Esophagus squamous epithelium (tissue), 4 donors: ENCODE data around the gene IL19.

Experiments
- POLR2A ChIP-seq, 4 donors: fragments of 450-650 bp; IDR thresholded peaks; one replicate each; pipeline ENCODE4 v1.6.1; 2017; ENCODE audit warnings: antibody characterized with exemption in 4 of 4, mild to moderate bottlenecking in 4 of 4, moderate library complexity in 3 of 4
- TF ChIP-seq, protein P1 (sequence below), 6 experiments: fragments of 450-650 bp in 4 of 6; fragments of 200-600 bp in 2 of 6; sonication (generic) in 2 of 6; IDR thresholded peaks; one replicate each; pipeline ENCODE4 v1.5.1; 2016 to 2019; ENCODE audit warnings: antibody characterized with exemption in 6 of 6, mild to moderate bottlenecking in 4 of 6, moderate library complexity in 4 of 6

DNA sequence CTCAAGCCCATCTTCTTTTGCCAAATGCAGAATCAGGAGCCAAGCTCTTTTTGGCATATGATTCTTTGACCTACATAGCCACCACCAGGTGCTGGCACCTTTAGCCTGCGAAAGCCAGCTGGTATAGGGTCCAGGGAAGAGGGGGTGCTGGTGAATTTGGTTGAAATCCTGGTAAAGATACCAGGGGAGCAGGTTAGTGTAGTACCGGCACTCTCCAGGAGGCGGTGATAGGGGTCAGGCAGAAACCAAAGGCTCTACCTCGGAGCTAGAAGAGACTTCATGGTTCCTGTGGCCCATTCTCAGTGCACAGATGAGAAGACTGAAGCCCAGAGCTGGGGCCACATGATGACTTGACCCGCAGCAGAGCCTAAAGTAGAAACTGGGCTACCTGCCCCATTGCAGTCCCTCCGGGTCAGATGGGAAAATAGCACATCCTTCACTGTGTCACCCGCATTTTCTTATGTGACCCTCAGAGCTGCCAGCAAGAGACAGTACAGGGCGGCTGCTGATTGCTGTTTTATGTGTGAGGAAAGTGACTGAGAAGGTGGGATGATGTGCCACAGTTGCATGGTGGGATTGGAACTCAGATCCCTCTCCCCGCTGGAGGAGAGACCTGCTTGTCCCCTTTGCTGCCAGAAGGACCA lies 36.0 kb upstream of the IL19 start:
- TF ChIP-seq, protein P1, sequence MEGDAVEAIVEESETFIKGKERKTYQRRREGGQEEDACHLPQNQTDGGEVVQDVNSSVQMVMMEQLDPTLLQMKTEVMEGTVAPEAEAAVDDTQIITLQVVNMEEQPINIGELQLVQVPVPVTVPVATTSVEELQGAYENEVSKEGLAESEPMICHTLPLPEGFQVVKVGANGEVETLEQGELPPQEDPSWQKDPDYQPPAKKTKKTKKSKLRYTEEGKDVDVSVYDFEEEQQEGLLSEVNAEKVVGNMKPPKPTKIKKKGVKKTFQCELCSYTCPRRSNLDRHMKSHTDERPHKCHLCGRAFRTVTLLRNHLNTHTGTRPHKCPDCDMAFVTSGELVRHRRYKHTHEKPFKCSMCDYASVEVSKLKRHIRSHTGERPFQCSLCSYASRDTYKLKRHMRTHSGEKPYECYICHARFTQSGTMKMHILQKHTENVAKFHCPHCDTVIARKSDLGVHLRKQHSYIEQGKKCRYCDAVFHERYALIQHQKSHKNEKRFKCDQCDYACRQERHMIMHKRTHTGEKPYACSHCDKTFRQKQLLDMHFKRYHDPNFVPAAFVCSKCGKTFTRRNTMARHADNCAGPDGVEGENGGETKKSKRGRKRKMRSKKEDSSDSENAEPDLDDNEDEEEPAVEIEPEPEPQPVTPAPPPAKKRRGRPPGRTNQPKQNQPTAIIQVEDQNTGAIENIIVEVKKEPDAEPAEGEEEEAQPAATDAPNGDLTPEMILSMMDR (IDR thresholded peaks at IDR 0.05), result peak; percentile 72 to 87 (median 80)
- no peak for TF ChIP-seq POLR2A (IDR thresholded peaks at IDR 0.05)
